Prostate gland (tissue), 2 donors: ENCODE data around the gene PKNOX2. TPM values are rescaled to one million over a fixed set of nuclear protein-coding genes. Genes with fewer than 3 reads are reported as not detected.

Experiments used
- DNase-seq: peaks from one replicate; pipeline ENCODE4 v3.0.0-alpha.2; 2019; ENCODE audit warnings: low spot score
- H3K27ac ChIP-seq, 2 donors: fragments of 200-600 bp; sonication (generic); 2 replicates each; pipeline ENCODE4 v1.5.1; 2017 to 2019
- H3K27me3 ChIP-seq: fragments of 200-600 bp; sonication (generic); replicated peaks from 2 replicates; pipeline ENCODE4 v1.5.1; 2019; ENCODE audit not compliant: insufficient read depth
- H3K36me3 ChIP-seq, 2 donors: fragments of 200-600 bp; sonication (generic); 1 replicate in 1 of 2; 2 replicates in 1 of 2; pipeline versions ENCODE4 v1.5.1 to v1.8.1; 2017 to 2019
- H3K4me1 ChIP-seq: fragments of 200-600 bp; sonication (generic); replicated peaks from 2 replicates; pipeline ENCODE4 v1.5.1; 2019
- H3K4me3 ChIP-seq, 2 donors: fragments of 200-600 bp; sonication (generic); 2 replicates each; pipeline ENCODE4 v1.5.1; 2017 to 2019
- H3K9me3 ChIP-seq: fragments of 200-600 bp; sonication (generic); 2 replicates; pipeline ENCODE4 v1.5.1; 2017
- POLR2A ChIP-seq: fragments of 450-650 bp; IDR thresholded peaks from one replicate; pipeline ENCODE4 v1.6.1; 2016; ENCODE audit warnings: antibody characterized with exemption, mild to moderate bottlenecking
- POLR2AphosphoS5 ChIP-seq: sonication (generic); formaldehyde crosslinking; IDR thresholded peaks from one replicate; pipeline ENCODE4 v1.6.1; 2017; ENCODE audit warnings: antibody characterized with exemption
- WGBS: methylation state at CpG from one replicate; pipeline ENCODE4 v1.1.5; 2018; 5-methylcytosine and 5-hydroxymethylcytosine counted together
- intact Hi-C: fragments of 100-400 bp; cut with DNase I; formaldehyde crosslinking; loops from one replicate; pipeline ENCODE4 v1.14.2; 2022
- total RNA-seq, 2 donors: library from RNA; depleted of rRNA; stranded (reverse); fragments of >200 nt; gene quantifications; one replicate each; pipeline ENCODE4 v1.1.0, GENCODE V29; 2016
- TF ChIP-seq, protein P1 (sequence below), 4 experiments: fragments of 200-600 bp in 2 of 4; fragments of 450-650 bp in 2 of 4; sonication (generic) in 2 of 4; IDR thresholded peaks; 1 replicate in 3 of 4; 2 replicates in 1 of 4; pipeline ENCODE4 v1.5.1; 2016 to 2019; ENCODE audit warnings: antibody characterized with exemption in 4 of 4, mild to moderate bottlenecking in 2 of 4, moderate library complexity in 2 of 4

Gene PKNOX2
- total RNA-seq, 2 donors from 2014 or later, result 12.3 to 14.7 TPM

DNA sequence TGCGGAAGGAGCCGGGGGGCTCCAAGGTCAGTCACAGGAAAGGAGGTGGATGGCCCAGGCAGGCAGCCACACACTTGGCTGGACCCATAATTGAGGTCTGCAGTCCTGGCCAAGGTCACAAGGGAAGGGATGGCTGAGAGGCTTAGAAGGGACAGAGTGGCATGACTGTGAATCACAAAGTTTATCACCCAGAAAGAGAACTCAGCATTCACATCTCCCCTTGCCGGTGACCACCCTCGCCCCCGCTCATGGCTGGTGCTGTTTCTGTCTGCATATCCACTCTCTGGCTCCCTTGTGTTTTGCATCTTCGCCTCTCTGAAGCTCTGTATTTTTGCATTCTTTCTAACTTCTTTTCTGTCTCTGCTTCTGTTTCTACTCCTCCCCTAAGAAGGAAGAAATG is 214.0 kb downstream of the PKNOX2 start:
- no peaks in the 10 kb centered on the region for H3K36me3 ChIP-seq
- no peaks in the 10 kb centered on the region for H3K27me3 ChIP-seq
- no peak overlapping the region for H3K27ac ChIP-seq
- intact Hi-C loops, result no loop called here
- DNase-seq, result no peak
- WGBS, result 88% methylated on average over 6 of the region's 6 CpGs
- no peak for TF ChIP-seq POLR2A
- TF ChIP-seq, protein P1, sequence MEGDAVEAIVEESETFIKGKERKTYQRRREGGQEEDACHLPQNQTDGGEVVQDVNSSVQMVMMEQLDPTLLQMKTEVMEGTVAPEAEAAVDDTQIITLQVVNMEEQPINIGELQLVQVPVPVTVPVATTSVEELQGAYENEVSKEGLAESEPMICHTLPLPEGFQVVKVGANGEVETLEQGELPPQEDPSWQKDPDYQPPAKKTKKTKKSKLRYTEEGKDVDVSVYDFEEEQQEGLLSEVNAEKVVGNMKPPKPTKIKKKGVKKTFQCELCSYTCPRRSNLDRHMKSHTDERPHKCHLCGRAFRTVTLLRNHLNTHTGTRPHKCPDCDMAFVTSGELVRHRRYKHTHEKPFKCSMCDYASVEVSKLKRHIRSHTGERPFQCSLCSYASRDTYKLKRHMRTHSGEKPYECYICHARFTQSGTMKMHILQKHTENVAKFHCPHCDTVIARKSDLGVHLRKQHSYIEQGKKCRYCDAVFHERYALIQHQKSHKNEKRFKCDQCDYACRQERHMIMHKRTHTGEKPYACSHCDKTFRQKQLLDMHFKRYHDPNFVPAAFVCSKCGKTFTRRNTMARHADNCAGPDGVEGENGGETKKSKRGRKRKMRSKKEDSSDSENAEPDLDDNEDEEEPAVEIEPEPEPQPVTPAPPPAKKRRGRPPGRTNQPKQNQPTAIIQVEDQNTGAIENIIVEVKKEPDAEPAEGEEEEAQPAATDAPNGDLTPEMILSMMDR (IDR thresholded peaks at IDR 0.05), result no peak
- no peak for TF ChIP-seq POLR2AphosphoS5
- H3K9me3 ChIP-seq, result no peaks in the 10 kb centered on the region
- H3K4me1 ChIP-seq, result no peaks in the 10 kb centered on the region
- H3K4me3 ChIP-seq, result no peak overlapping the region

DNA sequence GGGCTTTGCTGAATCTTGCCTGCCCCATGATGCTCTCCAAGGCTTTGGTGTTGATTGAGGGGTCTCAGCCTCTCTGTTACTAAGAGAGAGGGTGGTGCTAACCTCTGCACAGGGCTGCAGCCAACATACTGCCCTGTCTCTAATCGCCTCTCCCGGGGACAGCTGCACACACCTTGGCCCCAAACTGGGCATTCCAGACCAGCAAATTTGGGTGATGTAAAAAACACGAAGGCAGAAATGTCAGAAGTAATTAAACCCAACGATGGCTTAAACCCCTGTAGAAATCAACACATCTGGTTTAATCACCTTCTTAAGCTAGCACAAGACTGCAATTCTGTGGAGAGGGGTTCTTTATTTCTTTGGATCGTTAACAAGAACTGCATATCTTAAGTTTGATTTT is 215.0 kb downstream of the PKNOX2 start:
- H3K4me3 ChIP-seq, result no peak overlapping the region
- no peak overlapping the region for H3K27ac ChIP-seq
- TF ChIP-seq, protein P1 (IDR thresholded peaks at IDR 0.05), result no peak
- H3K36me3 ChIP-seq, result no peaks in the 10 kb centered on the region
- H3K4me1 ChIP-seq, result no peaks in the 10 kb centered on the region
- no peak for DNase-seq
- H3K27me3 ChIP-seq, result no peaks in the 10 kb centered on the region
- intact Hi-C loops, result no loop called here
- H3K9me3 ChIP-seq, result no peaks in the 10 kb centered on the region
- whole genome bisulfite sequencing, result 47% methylated on average over 5 of the region's 5 CpGs

DNA sequence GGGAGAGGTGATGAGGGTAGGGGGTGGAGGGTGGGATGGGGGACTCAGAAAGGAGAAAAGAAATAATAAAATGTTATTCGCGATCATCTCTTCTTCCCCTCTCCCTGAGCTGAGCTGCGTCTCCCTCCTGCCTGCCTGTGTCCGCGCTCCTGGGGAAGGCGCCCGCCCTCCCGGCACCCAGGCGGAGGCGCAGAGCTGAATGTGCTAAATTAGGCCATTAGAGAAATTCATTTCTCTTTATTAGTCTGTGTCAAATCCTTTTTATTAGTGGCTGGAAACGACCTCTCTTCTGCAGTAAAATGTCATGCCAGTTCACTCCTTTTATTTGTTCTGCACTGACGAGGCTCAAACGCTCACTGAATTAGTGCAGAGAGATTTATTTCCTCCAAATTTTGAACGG is 215.4 kb downstream of the PKNOX2 start:
- WGBS, result 9% methylated on average over 14 of the region's 14 CpGs
- Histone ChIP-seq H3K4me1 (no peaks in the 10 kb centered on the region), H3K27ac (no peak overlapping the region), H3K27me3 (no peaks in the 10 kb centered on the region), H3K36me3 (no peaks in the 10 kb centered on the region), H3K9me3 (no peaks in the 10 kb centered on the region), H3K4me3 (no peak overlapping the region)
- TF ChIP-seq, protein P1 (IDR thresholded peaks at IDR 0.05), result no peak
- TF ChIP-seq POLR2A, result no peak
- no peak for TF ChIP-seq POLR2AphosphoS5
- DNase-seq, result no peak
- intact Hi-C loops, result no loop called here

- WGBS, result 94% methylated on average over 8 of the region's 9 CpGs
Measured at GRCh38 chr11:125380756-125381445, 216.3 kb downstream of the PKNOX2 start.

More at GRCh38 chr11:125380756-125381445, 216.3 kb downstream of the PKNOX2 start:
- H3K27me3 ChIP-seq, result no peaks in the 10 kb centered on the region
- H3K4me3 ChIP-seq, result no peak overlapping the region
- H3K9me3 ChIP-seq, result no peaks in the 10 kb centered on the region
- no peaks in the 10 kb centered on the region for H3K36me3 ChIP-seq
- no peaks in the 10 kb centered on the region for H3K4me1 ChIP-seq
- no peak overlapping the region for H3K27ac ChIP-seq
- no peak for DNase-seq
- intact Hi-C loops, result no loop called here
- no peak for TF ChIP-seq POLR2AphosphoS5
- TF ChIP-seq POLR2A, result no peak
- TF ChIP-seq, protein P1 (IDR thresholded peaks at IDR 0.05), result no peak
